Measurements from ENCODE around the gene MICAL3.

The MICAL3 gene

GRCh38 chr22:18067548-18068341, 43.4 kb upstream of the MICAL3 start:
- Histone ChIP-seq H3K27ac (no peak overlapping the region), H3K27me3 (ENCODE audit: control insufficient read depth, insufficient read depth, low read length) (no peaks in the 10 kb centered on the region), H3K9me3 (ENCODE audit: control insufficient read depth, low read length) (no peaks in the 10 kb centered on the region), H2AFZ (no peak overlapping the region), H3K79me2 (no peaks in the 10 kb centered on the region), H3K4me2 (ENCODE audit: low read length) (no peak overlapping the region), H3K9ac (no peak overlapping the region), H3K4me1 (no peaks in the 10 kb centered on the region), H3K36me3 (ENCODE audit: control insufficient read depth, insufficient read depth, low read length) (no peaks in the 10 kb centered on the region), H3K4me3 (ENCODE audit: low read depth, low read length) (no peak overlapping the region)
- no peak for TF ChIP-seq CTCF (IDR thresholded peaks at IDR 0.05)

DNA sequence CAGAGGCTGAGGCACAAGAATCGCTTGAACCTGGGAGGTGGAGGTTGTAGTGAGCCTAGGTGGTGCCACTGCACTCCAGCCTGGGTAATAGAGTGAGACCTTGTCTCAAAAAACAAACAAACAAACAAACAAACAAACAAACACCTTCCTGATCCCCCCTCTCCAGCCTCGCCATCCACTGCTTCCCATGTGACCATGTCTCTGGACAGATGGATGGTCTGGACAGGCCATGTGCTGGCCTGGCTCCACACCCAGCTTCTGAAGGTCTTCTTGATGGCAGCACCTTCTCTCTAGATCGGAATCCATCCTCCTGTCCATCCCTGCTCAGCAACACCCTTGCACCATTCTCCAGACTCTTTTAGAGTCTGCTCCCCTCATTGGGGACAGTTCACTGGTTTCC, 42.8 kb upstream of the MICAL3 start:
- Histone ChIP-seq H3K9ac (no peak overlapping the region), H3K27ac (no peak overlapping the region), H3K27me3 (ENCODE audit: control insufficient read depth, insufficient read depth, low read length) (no peaks in the 10 kb centered on the region), H3K79me2 (no peaks in the 10 kb centered on the region), H3K4me2 (ENCODE audit: low read length) (no peak overlapping the region), H3K4me3 (ENCODE audit: low read depth, low read length) (no peak overlapping the region), H3K36me3 (ENCODE audit: control insufficient read depth, insufficient read depth, low read length) (no peaks in the 10 kb centered on the region), H3K4me1 (no peaks in the 10 kb centered on the region), H3K9me3 (ENCODE audit: control insufficient read depth, low read length) (no peaks in the 10 kb centered on the region), H2AFZ (no peak overlapping the region)
- TF ChIP-seq CTCF (IDR thresholded peaks at IDR 0.05): no peak

DNA sequence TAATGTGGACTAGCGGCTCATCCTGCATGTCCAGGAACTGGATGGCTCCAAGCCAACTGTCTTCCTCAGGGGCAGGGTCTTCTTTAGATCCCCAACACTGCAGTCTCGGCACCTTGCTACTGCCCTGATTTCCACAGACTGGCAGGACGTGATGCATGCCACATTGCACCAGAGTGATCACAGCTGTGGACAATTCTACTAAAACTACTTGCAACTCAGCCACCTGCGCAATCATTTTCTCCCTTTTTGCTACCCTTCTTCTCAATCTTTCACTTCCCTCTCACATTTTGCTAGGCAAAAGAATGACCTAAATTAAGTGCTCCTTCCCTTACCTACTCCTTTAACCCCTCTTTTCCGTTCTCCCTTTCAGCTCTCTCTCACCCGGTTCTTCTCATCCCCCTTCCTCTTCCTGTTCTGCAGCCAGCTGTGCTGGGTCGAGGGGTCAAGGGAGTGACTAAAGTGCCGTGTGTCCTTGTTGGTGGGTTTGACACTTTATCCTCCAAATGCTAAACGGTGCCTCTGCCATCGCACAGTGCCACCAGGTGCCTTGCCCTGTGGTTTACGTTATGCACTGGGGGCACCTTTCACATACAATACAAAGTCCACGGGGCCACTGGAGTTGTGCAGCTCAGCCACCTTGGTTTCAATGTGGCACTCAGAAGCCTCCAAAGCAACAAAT, 42.0 kb upstream of the MICAL3 start:
- Histone ChIP-seq H3K4me2 (ENCODE audit: low read length) (no peak overlapping the region), H3K4me3 (ENCODE audit: low read depth, low read length) (no peak overlapping the region), H3K9me3 (ENCODE audit: control insufficient read depth, low read length) (no peaks in the 10 kb centered on the region), H3K9ac (no peak overlapping the region), H2AFZ (no peak overlapping the region), H3K27me3 (ENCODE audit: control insufficient read depth, insufficient read depth, low read length) (no peaks in the 10 kb centered on the region), H3K27ac (no peak overlapping the region), H3K4me1 (no peaks in the 10 kb centered on the region), H3K36me3 (ENCODE audit: control insufficient read depth, insufficient read depth, low read length) (no peaks in the 10 kb centered on the region), H3K79me2 (no peaks in the 10 kb centered on the region)
- no peak for TF ChIP-seq CTCF (IDR thresholded peaks at IDR 0.05)

DNA sequence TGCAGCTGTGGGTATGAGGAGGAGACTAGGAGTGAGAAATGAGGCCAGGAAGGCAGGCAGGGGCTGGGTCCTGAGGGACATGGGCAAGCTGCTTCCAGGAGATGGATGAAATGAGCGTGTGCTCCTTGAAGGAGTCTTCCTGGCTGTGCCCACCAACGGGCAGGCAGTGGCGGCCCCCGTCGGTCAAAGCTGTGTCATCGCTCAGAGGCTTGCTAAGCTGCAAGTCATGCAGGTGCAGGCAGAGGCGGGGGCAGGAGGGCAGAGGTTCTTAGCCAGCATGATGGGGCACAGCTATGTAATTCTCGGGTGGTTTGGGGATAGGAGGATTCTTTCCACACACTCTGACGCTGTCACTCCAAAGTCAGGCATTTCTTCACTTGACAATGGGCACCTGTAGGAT, 40.9 kb upstream of the MICAL3 start:
- Histone ChIP-seq H3K27me3 (ENCODE audit: control insufficient read depth, insufficient read depth, low read length) (no peaks in the 10 kb centered on the region), H3K9me3 (ENCODE audit: control insufficient read depth, low read length) (no peaks in the 10 kb centered on the region), H3K36me3 (ENCODE audit: control insufficient read depth, insufficient read depth, low read length) (no peaks in the 10 kb centered on the region), H3K4me3 (ENCODE audit: low read depth, low read length) (no peak overlapping the region), H3K27ac (no peak overlapping the region), H3K4me2 (ENCODE audit: low read length) (no peak overlapping the region), H3K79me2 (no peaks in the 10 kb centered on the region), H3K4me1 (no peaks in the 10 kb centered on the region), H2AFZ (no peak overlapping the region), H3K9ac (no peak overlapping the region)
- TF ChIP-seq CTCF (IDR thresholded peaks at IDR 0.05): no peak
